HepG2 (cell line): ENCODE data around the gene ACSM2A. TPM values are rescaled to one million over a fixed set of nuclear protein-coding genes. Genes with fewer than 3 reads are reported as not detected.

Experiments
- ATRX ChIP-seq: sonication (generic); formaldehyde crosslinking; IDR thresholded peaks from 2 replicates; pipeline ENCODE4 v1.4.0; 2020; ENCODE audit warnings: missing genetic modification reagents, borderline replicate concordance
- CHCHD3 ChIP-seq: sonication (generic); formaldehyde crosslinking; IDR thresholded peaks from 2 replicates; pipeline ENCODE4 v1.8.0; 2022; ENCODE audit warnings: mild to moderate bottlenecking, missing genetic modification reagents, moderate library complexity
- GTF3A ChIP-seq: sonication (generic); formaldehyde crosslinking; conservative IDR thresholded peaks from 2 replicates; pipeline ENCODE4 v1.4.0; 2020; ENCODE audit warnings: mild to moderate bottlenecking, missing genetic modification reagents
- HDAC6 ChIP-seq: fragments of 200-600 bp; sonication (generic); IDR thresholded peaks from 2 replicates; pipeline ENCODE4 v1.7.0; 2017; ENCODE audit warnings: mild to moderate bottlenecking, antibody characterized with exemption, low read length, low read depth
- KAT2B ChIP-seq: fragments of 150-350 bp; IDR thresholded peaks from 2 replicates; pipeline ENCODE4 v1.6.1; 2014; ENCODE audit warnings: low read depth, low read length, borderline replicate concordance
- LRRFIP1 ChIP-seq: sonication (generic); formaldehyde crosslinking; conservative IDR thresholded peaks from 2 replicates; pipeline ENCODE4 v1.4.0; 2020; ENCODE audit warnings: missing genetic modification reagents
- TAF1 ChIP-seq: sonication (generic); formaldehyde crosslinking; IDR thresholded peaks from 2 replicates; pipeline ENCODE4 v1.4.0; 2020; ENCODE audit warnings: missing genetic modification reagents
- ZNF30 ChIP-seq: sonication (generic); formaldehyde crosslinking; IDR thresholded peaks from 2 replicates; pipeline ENCODE4 v1.5.0; 2020; ENCODE audit warnings: mild to moderate bottlenecking, missing genetic modification reagents
- ZNF350 ChIP-seq: sonication (generic); formaldehyde crosslinking; IDR thresholded peaks from 2 replicates; pipeline ENCODE4 v1.4.0; 2020; ENCODE audit warnings: mild to moderate bottlenecking, low read depth, missing genetic modification reagents, borderline replicate concordance
- ZNF382 ChIP-seq: sonication (generic); formaldehyde crosslinking; IDR thresholded peaks from 2 replicates; pipeline ENCODE4 v1.5.0; 2020; ENCODE audit warnings: missing genetic modification reagents, mild to moderate bottlenecking, borderline replicate concordance
- polyA plus RNA-seq, 8 experiments: library from polyadenylated mRNA; depleted of rRNA in 3 of 8; stranded (reverse) in 7 of 8; unstranded in 1 of 8; fragments of >200 nt; fragmentation: Illumina TruSeq in 4 of 8; extraction: Trizol in 4 of 8; gene quantifications; 2 replicates each; pipeline versions ENCODE4 v1.2.1 to v1.2.3, GENCODE V29; 2011 to 2016; ENCODE audit warnings: low read depth in 4 of 8, missing spikeins in 1 of 8, mixed read lengths in 1 of 8; ENCODE audit not compliant: insufficient read depth in 1 of 8
- total RNA-seq, 5 experiments: library from RNA; depleted of rRNA; stranded (reverse); fragments of >200 nt; fragmentation: Illumina TruSeq; extraction: Trizol; gene quantifications; 2 replicates each; pipeline ENCODE4 v1.2.3, GENCODE V29; 2016; ENCODE audit warnings: low read depth in 1 of 5
- TF ChIP-seq, protein P1 (sequence below), 2 experiments: fragments of 450-650 bp in 1 of 2; sonication (generic) in 1 of 2; formaldehyde crosslinking in 1 of 2; IDR thresholded peaks; 2 replicates each; pipeline versions ENCODE4 v1.6.1 to v1.8.0; 2016 to 2022; ENCODE audit warnings: antibody characterized with exemption in 1 of 2, mild to moderate bottlenecking in 1 of 2, missing genetic modification reagents in 1 of 2
- TF ChIP-seq, protein P2 (sequence below): sonication (generic); formaldehyde crosslinking; IDR thresholded peaks from 2 replicates; pipeline ENCODE4 v1.8.0; 2022; ENCODE audit warnings: mild to moderate bottlenecking, missing genetic modification reagents; ENCODE audit not compliant: insufficient replicate concordance
- TF ChIP-seq, protein P3 (sequence below): sonication (generic); formaldehyde crosslinking; IDR thresholded peaks from 2 replicates; pipeline ENCODE4 v1.8.0; 2022; ENCODE audit warnings: mild to moderate bottlenecking, missing genetic modification reagents

The ACSM2A gene
- total and polyA plus RNA-seq, 2 of the 13 experiments (the other 11 are each of a cell fraction or from before 2014, with no cell fraction given) = 11.4 to 16.3 TPM

- TF ChIP-seq, protein P1, sequence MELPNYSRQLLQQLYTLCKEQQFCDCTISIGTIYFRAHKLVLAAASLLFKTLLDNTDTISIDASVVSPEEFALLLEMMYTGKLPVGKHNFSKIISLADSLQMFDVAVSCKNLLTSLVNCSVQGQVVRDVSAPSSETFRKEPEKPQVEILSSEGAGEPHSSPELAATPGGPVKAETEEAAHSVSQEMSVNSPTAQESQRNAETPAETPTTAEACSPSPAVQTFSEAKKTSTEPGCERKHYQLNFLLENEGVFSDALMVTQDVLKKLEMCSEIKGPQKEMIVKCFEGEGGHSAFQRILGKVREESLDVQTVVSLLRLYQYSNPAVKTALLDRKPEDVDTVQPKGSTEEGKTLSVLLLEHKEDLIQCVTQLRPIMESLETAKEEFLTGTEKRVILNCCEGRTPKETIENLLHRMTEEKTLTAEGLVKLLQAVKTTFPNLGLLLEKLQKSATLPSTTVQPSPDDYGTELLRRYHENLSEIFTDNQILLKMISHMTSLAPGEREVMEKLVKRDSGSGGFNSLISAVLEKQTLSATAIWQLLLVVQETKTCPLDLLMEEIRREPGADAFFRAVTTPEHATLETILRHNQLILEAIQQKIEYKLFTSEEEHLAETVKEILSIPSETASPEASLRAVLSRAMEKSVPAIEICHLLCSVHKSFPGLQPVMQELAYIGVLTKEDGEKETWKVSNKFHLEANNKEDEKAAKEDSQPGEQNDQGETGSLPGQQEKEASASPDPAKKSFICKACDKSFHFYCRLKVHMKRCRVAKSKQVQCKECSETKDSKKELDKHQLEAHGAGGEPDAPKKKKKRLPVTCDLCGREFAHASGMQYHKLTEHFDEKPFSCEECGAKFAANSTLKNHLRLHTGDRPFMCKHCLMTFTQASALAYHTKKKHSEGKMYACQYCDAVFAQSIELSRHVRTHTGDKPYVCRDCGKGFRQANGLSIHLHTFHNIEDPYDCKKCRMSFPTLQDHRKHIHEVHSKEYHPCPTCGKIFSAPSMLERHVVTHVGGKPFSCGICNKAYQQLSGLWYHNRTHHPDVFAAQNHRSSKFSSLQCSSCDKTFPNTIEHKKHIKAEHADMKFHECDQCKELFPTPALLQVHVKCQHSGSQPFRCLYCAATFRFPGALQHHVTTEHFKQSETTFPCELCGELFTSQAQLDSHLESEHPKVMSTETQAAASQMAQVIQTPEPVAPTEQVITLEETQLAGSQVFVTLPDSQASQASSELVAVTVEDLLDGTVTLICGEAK (IDR thresholded peaks at IDR 0.05) = no peak
- TF ChIP-seq, protein P1 (CRISPR knock-in tag; IDR thresholded peaks at IDR 0.05) = no peak; the same call in 1 of the 2 replicates
- no peak for TF ChIP-seq ZNF30
- TF ChIP-seq ZNF350 (CRISPR knock-in tag) = peak; percentile 79; the same call in 1 of the 2 replicates
- TF ChIP-seq, protein P2, sequence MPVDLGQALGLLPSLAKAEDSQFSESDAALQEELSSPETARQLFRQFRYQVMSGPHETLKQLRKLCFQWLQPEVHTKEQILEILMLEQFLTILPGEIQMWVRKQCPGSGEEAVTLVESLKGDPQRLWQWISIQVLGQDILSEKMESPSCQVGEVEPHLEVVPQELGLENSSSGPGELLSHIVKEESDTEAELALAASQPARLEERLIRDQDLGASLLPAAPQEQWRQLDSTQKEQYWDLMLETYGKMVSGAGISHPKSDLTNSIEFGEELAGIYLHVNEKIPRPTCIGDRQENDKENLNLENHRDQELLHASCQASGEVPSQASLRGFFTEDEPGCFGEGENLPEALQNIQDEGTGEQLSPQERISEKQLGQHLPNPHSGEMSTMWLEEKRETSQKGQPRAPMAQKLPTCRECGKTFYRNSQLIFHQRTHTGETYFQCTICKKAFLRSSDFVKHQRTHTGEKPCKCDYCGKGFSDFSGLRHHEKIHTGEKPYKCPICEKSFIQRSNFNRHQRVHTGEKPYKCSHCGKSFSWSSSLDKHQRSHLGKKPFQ (CRISPR knock-in tag) = no peak
- no peak for TF ChIP-seq KAT2B
- TF ChIP-seq TAF1 (CRISPR knock-in tag) = no peak
- no peak for TF ChIP-seq HDAC6
- TF ChIP-seq, protein P3, sequence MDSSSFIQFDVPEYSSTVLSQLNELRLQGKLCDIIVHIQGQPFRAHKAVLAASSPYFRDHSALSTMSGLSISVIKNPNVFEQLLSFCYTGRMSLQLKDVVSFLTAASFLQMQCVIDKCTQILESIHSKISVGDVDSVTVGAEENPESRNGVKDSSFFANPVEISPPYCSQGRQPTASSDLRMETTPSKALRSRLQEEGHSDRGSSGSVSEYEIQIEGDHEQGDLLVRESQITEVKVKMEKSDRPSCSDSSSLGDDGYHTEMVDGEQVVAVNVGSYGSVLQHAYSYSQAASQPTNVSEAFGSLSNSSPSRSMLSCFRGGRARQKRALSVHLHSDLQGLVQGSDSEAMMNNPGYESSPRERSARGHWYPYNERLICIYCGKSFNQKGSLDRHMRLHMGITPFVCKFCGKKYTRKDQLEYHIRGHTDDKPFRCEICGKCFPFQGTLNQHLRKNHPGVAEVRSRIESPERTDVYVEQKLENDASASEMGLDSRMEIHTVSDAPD = no peak
- TF ChIP-seq LRRFIP1 (CRISPR knock-in tag) = no peak; the same call in 1 of the 2 replicates
- no peak for TF ChIP-seq ZNF382 (CRISPR knock-in tag)
- no peak for TF ChIP-seq ATRX
- no peak for TF ChIP-seq CHCHD3 (CRISPR knock-in tag)
- TF ChIP-seq GTF3A = no peak
Measured at GRCh38 chr16:20424129-20424866, 27.0 kb upstream of the ACSM2A start (continued).
